Astrocyte (in vitro differentiated cells and primary cell): ENCODE measurements around the gene HSPE1.

ENCODE experiments used
- CTCF ChIP-seq: IDR thresholded peaks from 2 replicates; pipeline ENCODE4 v1.5.1; 2011; ENCODE audit warnings: low read depth, mild to moderate bottlenecking, inconsistent platforms, low read length, moderate library complexity; ENCODE audit not compliant: insufficient read depth
- EZH2 ChIP-seq: IDR thresholded peaks from 2 replicates; pipeline ENCODE4 v1.6.1; 2012; ENCODE audit warnings: mild to moderate bottlenecking, low read length, inconsistent platforms; ENCODE audit not compliant: insufficient read depth

- TF ChIP-seq CTCF (no peak), EZH2 (no peak)
Observed at GRCh38 chr2:197497326-197497725, 2.9 kb upstream of the HSPE1 start.
